GM19193 (cell line): ENCODE data around the gene LMNB1.

Experiments
- POLR2A ChIP-seq: IDR thresholded peaks from 4 replicates; pipeline ENCODE4 v1.6.1; 2011; ENCODE audit not compliant: insufficient read depth, insufficient read length; ENCODE audit errors: extremely low read depth

The LMNB1 gene

GRCh38 chr5:126776499-126777256, at the start of gene LMNB1:
TSS of gene LMNB1 (plus strand) at chr5:126777136. CDS start at chr5:126777509, 373 bp downstream.
- peak; percentile 83 for TF ChIP-seq POLR2A

DNA sequence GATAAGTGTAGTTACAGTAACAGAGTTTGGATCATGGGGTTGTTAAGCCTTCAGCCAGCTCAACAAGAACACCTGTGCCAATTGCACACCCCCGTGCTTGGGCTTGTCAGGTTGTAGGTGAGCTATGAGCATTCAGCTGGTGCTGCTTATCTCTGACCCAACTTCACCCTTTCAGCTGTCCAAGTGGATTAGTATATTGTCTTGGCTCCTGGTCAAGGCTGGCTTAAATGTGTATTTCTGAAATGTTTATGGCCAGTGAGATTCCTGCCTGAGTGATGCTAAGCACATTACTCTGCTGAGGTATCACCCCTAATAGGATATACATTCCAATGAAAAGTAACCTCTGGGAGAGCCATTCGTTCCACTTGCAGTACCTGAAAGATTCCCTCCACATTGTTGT, 44.2 kb upstream of the LMNB1 start:
- TF ChIP-seq POLR2A: no peak

DNA sequence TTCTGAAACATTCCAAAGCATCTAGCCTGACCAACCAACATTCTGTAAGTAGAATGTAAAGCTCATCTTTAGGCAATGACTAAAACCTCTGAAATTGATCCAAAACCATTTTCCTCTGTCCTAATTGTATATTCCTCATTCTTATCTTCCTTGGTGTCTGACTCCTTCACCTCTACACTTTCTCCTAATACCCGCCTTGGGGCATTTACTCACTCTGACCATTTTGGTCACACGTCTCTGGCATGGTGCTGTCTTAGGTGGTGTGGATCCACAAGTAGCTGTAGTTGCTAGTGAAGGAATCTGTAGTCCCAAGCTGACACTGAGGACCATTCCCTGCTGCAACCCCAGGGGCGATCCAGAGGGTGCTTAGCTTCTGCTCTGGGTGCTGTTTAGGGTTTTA, 40.8 kb upstream of the LMNB1 start:
- no peak for TF ChIP-seq POLR2A

- TF ChIP-seq POLR2A: no peak
Measured at GRCh38 chr5:126741361-126741760, 35.6 kb upstream of the LMNB1 start.

DNA sequence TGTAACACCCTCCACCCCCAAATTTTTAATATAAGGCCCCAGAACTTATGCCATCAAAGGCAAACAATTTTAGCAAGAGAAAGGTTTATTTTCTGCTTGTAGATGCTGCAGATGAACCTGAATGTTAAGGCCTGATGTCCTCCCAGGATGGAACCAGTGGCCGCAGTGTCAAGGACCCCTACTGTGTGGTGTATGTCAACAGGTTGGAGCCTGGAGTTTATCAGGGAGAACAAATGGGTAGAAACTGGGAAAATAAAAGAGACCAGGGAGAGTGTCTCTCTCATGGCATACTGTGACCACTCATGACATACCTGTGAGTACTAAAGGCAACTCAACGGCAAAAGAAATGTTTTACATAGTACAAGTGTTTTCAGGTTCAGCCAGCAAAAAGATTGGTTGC, 34.5 kb upstream of the LMNB1 start:
- TF ChIP-seq POLR2A: no peak

GRCh38 chr5:126744836-126745235, 32.1 kb upstream of the LMNB1 start:
- no peak for TF ChIP-seq POLR2A

- no peak for TF ChIP-seq POLR2A
Measured at GRCh38 chr5:126745259-126745992, 31.5 kb upstream of the LMNB1 start.

GRCh38 chr5:126746290-126746689, 30.6 kb upstream of the LMNB1 start:
- no peak for TF ChIP-seq POLR2A

GRCh38 chr5:126752081-126752785, 24.7 kb upstream of the LMNB1 start:
- no peak for TF ChIP-seq POLR2A

- TF ChIP-seq POLR2A: no peak
Measured at GRCh38 chr5:126753227-126753626, 23.7 kb upstream of the LMNB1 start.

- TF ChIP-seq POLR2A: no peak
Measured at GRCh38 chr5:126754609-126755008, 22.3 kb upstream of the LMNB1 start.

DNA sequence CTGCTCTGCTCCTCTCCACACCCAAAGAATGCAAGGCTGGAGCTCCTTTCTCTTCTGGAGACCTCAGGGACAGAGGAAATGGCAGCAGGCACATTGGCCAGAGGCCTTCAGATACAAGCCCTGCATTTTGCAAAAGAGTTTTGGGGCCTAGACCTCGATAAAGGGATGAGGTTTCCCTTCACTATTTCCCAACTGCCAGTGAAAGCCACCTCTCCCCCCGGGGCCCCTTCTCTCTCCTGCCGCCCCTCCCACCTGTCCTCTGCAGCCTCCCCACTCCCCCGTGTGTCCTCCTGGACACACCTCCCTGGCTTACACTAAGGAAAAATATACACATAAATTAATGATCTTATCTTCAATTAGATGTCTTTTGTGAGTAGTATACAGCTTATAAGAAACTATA, 21.3 kb upstream of the LMNB1 start:
- no peak for TF ChIP-seq POLR2A

GRCh38 chr5:126757713-126758357, 19.1 kb upstream of the LMNB1 start:
- no peak for TF ChIP-seq POLR2A

- no peak for TF ChIP-seq POLR2A
Measured at GRCh38 chr5:126763371-126763770, 13.6 kb upstream of the LMNB1 start.

DNA sequence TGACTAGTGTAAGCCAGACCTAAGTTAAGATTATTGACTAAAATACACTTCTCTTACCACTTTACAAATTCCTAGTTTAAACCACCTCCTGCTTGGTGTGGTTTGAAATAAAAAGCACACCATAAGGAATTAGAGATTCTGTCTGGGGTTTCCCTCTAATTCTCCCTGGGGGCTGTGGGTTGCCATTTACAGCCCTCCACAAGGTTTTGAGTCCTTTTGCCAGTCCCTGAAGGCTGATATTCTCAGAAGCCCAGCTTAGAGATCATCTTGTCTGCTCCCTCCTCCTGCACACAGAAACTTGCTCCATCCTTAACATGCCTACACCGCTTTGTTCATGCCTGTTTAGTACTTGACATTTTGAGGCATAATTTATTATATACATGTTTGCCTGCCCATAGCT, 7.2 kb upstream of the LMNB1 start:
- TF ChIP-seq POLR2A: no peak

GRCh38 chr5:126777257-126777974, 480 bp downstream of the LMNB1 start:
- no peak for TF ChIP-seq POLR2A
